HEK293 (cell line): ENCODE data around the gene MELK.

Source experiments
- CTCF ChIP-seq: fragments of 450-650 bp; formaldehyde crosslinking; IDR thresholded peaks from 2 replicates; pipeline ENCODE4 v1.5.1; 2016; ENCODE audit warnings: missing biosample characterization, missing genetic modification characterization
- KLF16 ChIP-seq: fragments of 450-650 bp; formaldehyde crosslinking; IDR thresholded peaks from 2 replicates; pipeline ENCODE4 v1.5.1; 2017; ENCODE audit warnings: missing biosample characterization, missing genetic modification characterization
- PRDM2 ChIP-seq: fragments of 450-650 bp; formaldehyde crosslinking; IDR thresholded peaks from 2 replicates; pipeline ENCODE4 v1.5.1; 2016; ENCODE audit warnings: missing biosample characterization, missing genetic modification characterization, borderline replicate concordance
- ZBTB8A ChIP-seq: fragments of 450-650 bp; formaldehyde crosslinking; IDR thresholded peaks from 2 replicates; pipeline ENCODE4 v1.5.1; 2016; ENCODE audit warnings: missing biosample characterization, missing genetic modification characterization
- ZNF121 ChIP-seq: fragments of 450-650 bp; formaldehyde crosslinking; IDR thresholded peaks from 2 replicates; pipeline ENCODE4 v1.5.1; 2016; ENCODE audit warnings: missing biosample characterization, missing genetic modification characterization
- ZNF133 ChIP-seq: fragments of 450-650 bp; formaldehyde crosslinking; IDR thresholded peaks from 2 replicates; pipeline ENCODE4 v1.5.1; 2016; ENCODE audit warnings: missing biosample characterization, missing genetic modification characterization
- ZNF677 ChIP-seq: fragments of 450-650 bp; IDR thresholded peaks from 2 replicates; pipeline ENCODE4 v1.5.0; 2018; ENCODE audit warnings: missing biosample characterization, mild to moderate bottlenecking, missing genetic modification characterization, moderate library complexity
- TF ChIP-seq, protein P1 (sequence below): fragments of 450-650 bp; formaldehyde crosslinking; IDR thresholded peaks from 2 replicates; pipeline ENCODE4 v1.5.1; 2017; ENCODE audit warnings: missing biosample characterization, missing genetic modification characterization

DNA sequence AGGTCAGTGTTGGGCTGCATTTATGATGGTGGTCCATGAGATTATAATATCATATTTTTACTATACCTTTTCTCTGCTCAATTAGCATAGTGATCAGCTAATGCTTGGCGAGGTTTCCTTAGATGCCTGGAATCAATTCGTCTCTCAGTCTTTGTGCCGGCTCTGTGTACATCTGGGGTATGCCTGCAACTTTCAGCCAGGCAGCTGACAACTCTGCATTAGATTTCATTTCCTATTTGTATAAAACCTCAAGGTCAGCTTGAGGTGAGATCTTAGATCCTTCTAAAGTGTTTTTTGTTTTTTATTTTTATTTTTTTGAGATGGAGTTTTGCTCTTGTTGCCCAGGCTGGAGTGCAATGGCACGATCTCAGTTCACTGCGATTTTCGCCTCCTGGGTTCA lies 86.8 kb downstream of the MELK start:
- TF ChIP-seq PRDM2 (tag by site-specific recombination), result no peak
- no peak for TF ChIP-seq ZNF133 (tag by site-specific recombination)
- no peak for TF ChIP-seq CTCF (tag by site-specific recombination)
- TF ChIP-seq ZNF121, result no peak
- TF ChIP-seq, protein P1, sequence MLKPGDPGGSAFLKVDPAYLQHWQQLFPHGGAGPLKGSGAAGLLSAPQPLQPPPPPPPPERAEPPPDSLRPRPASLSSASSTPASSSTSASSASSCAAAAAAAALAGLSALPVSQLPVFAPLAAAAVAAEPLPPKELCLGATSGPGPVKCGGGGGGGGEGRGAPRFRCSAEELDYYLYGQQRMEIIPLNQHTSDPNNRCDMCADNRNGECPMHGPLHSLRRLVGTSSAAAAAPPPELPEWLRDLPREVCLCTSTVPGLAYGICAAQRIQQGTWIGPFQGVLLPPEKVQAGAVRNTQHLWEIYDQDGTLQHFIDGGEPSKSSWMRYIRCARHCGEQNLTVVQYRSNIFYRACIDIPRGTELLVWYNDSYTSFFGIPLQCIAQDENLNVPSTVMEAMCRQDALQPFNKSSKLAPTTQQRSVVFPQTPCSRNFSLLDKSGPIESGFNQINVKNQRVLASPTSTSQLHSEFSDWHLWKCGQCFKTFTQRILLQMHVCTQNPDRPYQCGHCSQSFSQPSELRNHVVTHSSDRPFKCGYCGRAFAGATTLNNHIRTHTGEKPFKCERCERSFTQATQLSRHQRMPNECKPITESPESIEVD (tag by site-specific recombination), result no peak
- TF ChIP-seq ZBTB8A (tag by site-specific recombination), result no peak
- no peak for TF ChIP-seq ZNF677 (tag by site-specific recombination)
- TF ChIP-seq KLF16 (tag by site-specific recombination), result no peak
